Esophagus muscularis mucosa (tissue), 4 donors: Measurements from ENCODE around the gene SSBP2. TPM values are rescaled to one million over a fixed set of nuclear protein-coding genes. Genes with fewer than 3 reads are reported as not detected.

Experiments used
- DNase-seq: peaks from one replicate; pipeline ENCODE4 v3.0.0-alpha.2; 2017; ENCODE audit errors: extremely low spot score
- H3K27ac ChIP-seq, 4 donors: fragments of 200-600 bp; sonication (generic); replicated peaks in 1 of 4; 1 replicate in 3 of 4; 2 replicates in 1 of 4; pipeline ENCODE4 v1.5.1; 2016 to 2019; ENCODE audit warnings: mild to moderate bottlenecking in 1 of 4
- H3K27me3 ChIP-seq, 4 donors: fragments of 200-600 bp; sonication (generic); one replicate each; pipeline versions ENCODE4 v1.5.1 to v1.6.0; 2016 to 2019
- H3K36me3 ChIP-seq, 4 donors: fragments of 200-600 bp; sonication (generic); one replicate each; pipeline ENCODE4 v1.5.1; 2016 to 2019
- H3K4me1 ChIP-seq, 4 donors: fragments of 200-600 bp; sonication (generic); one replicate each; pipeline ENCODE4 v1.5.1; 2016 to 2019
- H3K4me3 ChIP-seq, 4 donors: fragments of 200-600 bp; sonication (generic); 1 replicate in 2 of 4; 2 replicates in 2 of 4; pipeline ENCODE4 v1.5.1; 2016 to 2019; ENCODE audit warnings: mild to moderate bottlenecking in 4 of 4, moderate library complexity in 1 of 4
- H3K9me3 ChIP-seq, 4 donors: fragments of 200-600 bp; sonication (generic); 1 replicate in 3 of 4; 2 replicates in 1 of 4; pipeline ENCODE4 v1.5.1; 2016 to 2019
- CTCF ChIP-seq, 3 experiments: fragments of 200-600 bp in 2 of 3; fragments of 450-650 bp in 1 of 3; sonication (generic) in 2 of 3; IDR thresholded peaks; one replicate each; pipeline ENCODE4 v1.5.1; 2017 to 2019; ENCODE audit warnings: antibody characterized with exemption in 3 of 3, mild to moderate bottlenecking in 2 of 3, moderate library complexity in 1 of 3
- EP300 ChIP-seq: sonication (generic); formaldehyde crosslinking; IDR thresholded peaks from one replicate; pipeline ENCODE4 v1.6.1; 2017; ENCODE audit warnings: antibody characterized with exemption
- POLR2A ChIP-seq: fragments of 450-650 bp; IDR thresholded peaks from one replicate; pipeline ENCODE4 v1.6.1; 2017; ENCODE audit warnings: antibody characterized with exemption, moderate library complexity, mild to moderate bottlenecking, low read depth
- POLR2AphosphoS5 ChIP-seq, 2 donors: sonication (generic); formaldehyde crosslinking; IDR thresholded peaks; one replicate each; pipeline ENCODE4 v1.6.1; 2017; ENCODE audit warnings: antibody characterized with exemption in 2 of 2
- WGBS: methylation state at CpG from one replicate; pipeline ENCODE4 v1.1.5; 2018; 5-methylcytosine and 5-hydroxymethylcytosine counted together
- intact Hi-C: fragments of 100-400 bp; cut with DNase I; formaldehyde crosslinking; loops from one replicate; pipeline ENCODE4 v1.15.1; 2023
- total RNA-seq, 4 donors: library from RNA; depleted of rRNA; stranded (reverse); fragments of >200 nt; gene quantifications; one replicate each; pipeline versions ENCODE4 v1.1.0 to v1.2.1, GENCODE V29; 2016

SSBP2 gene
- total RNA-seq, 4 donors from 2014 or later: 62.9 to 97.2 (median 74.2) TPM

GRCh38 chr5:81395262-81395661 is 355.6 kb downstream of the SSBP2 start:
- TF ChIP-seq EP300 (no peak), CTCF (IDR thresholded peaks at IDR 0.05) (no peak), POLR2AphosphoS5 (IDR thresholded peaks at IDR 0.05) (no peak), POLR2A (no peak)
- no peak overlapping the region for H3K27ac ChIP-seq
- intact Hi-C loops: no loop called here
- peaks cover 0 to 53% (median 24%) of the 10 kb centered on the region in 4 donors for H3K27me3 ChIP-seq
- no peak overlapping the region for H3K4me3 ChIP-seq
- no peak for DNase-seq
- peaks cover 0 to 6% (median 2%) of the 10 kb centered on the region in 4 donors for H3K9me3 ChIP-seq
- WGBS: 58% methylated on average over 2 of the region's 3 CpGs
- H3K36me3 ChIP-seq: no peaks in the 10 kb centered on the region
- peaks cover 10 to 18% (median 15%) of the 10 kb centered on the region in 4 donors for H3K4me1 ChIP-seq

GRCh38 chr5:81393783-81394718 is 356.8 kb downstream of the SSBP2 start, which contains the start of gene ACOT12:
Gene ACOT12, minus strand, starts transcription at chr5:81394134. Its CDS starts 20 bp downstream, at chr5:81394114.
- peaks cover 0 to 6% (median 2%) of the 10 kb centered on the region in 4 donors for H3K9me3 ChIP-seq
- intact Hi-C loops: no loop called here
- H3K27ac ChIP-seq: no peak within 1 kb of the TSS
- no peaks in the 10 kb centered on the region for H3K36me3 ChIP-seq
- H3K27me3 ChIP-seq: peaks cover 0 to 65% (median 24%) of the 10 kb centered on the region in 4 donors
- DNase-seq: no peak
- peak within 1 kb of the TSS; percentile 44 to 62 (median 51) for H3K4me3 ChIP-seq
- H3K4me1 ChIP-seq: peaks cover 10 to 18% (median 15%) of the 10 kb centered on the region in 4 donors
- TF ChIP-seq POLR2AphosphoS5 (IDR thresholded peaks at IDR 0.05): no peak
- TF ChIP-seq EP300: no peak
- TF ChIP-seq POLR2A: no peak
- no peak for TF ChIP-seq CTCF (IDR thresholded peaks at IDR 0.05)
- WGBS: 12% methylated on average over 34 of the region's 77 CpGs

GRCh38 chr5:81393430-81393782 is 357.5 kb downstream of the SSBP2 start:
- peaks cover 0 to 66% (median 24%) of the 10 kb centered on the region in 4 donors for H3K27me3 ChIP-seq
- H3K9me3 ChIP-seq: peaks cover 0 to 6% (median 2%) of the 10 kb centered on the region in 4 donors
- TF ChIP-seq CTCF (IDR thresholded peaks at IDR 0.05): no peak
- TF ChIP-seq EP300: no peak
- no peak for TF ChIP-seq POLR2A
- no peak for TF ChIP-seq POLR2AphosphoS5 (IDR thresholded peaks at IDR 0.05)
- no peak for DNase-seq
- 24% methylated on average over 6 of the region's 10 CpGs for WGBS
- H3K36me3 ChIP-seq: no peaks in the 10 kb centered on the region
- intact Hi-C loops: no loop called here
- H3K27ac ChIP-seq: no peak overlapping the region
- H3K4me3 ChIP-seq: peak overlapping the region; percentile 44 to 62 (median 51)
- H3K4me1 ChIP-seq: peaks cover 10 to 18% (median 15%) of the 10 kb centered on the region in 4 donors

- no peaks in the 10 kb centered on the region for H3K36me3 ChIP-seq
- peaks cover 5 to 10% (median 9%) of the 10 kb centered on the region in 4 donors for H3K4me1 ChIP-seq
- no peak overlapping the region for H3K4me3 ChIP-seq
- H3K27me3 ChIP-seq: peaks cover 0 to 51% (median 18%) of the 10 kb centered on the region in 4 donors
- H3K27ac ChIP-seq: no peak overlapping the region
- no peak for TF ChIP-seq CTCF (IDR thresholded peaks at IDR 0.05)
- TF ChIP-seq EP300: no peak
- no peak for TF ChIP-seq POLR2A
- no peak for TF ChIP-seq POLR2AphosphoS5 (IDR thresholded peaks at IDR 0.05)
- no peaks in the 10 kb centered on the region for H3K9me3 ChIP-seq
- no peak for DNase-seq
- intact Hi-C loops: no loop called here
These were observed 361.9 kb downstream of the SSBP2 start for GRCh38 chr5:81389025-81389424.
